ENCODE measurements around the gene RETNLB.

Gene RETNLB, protein sequence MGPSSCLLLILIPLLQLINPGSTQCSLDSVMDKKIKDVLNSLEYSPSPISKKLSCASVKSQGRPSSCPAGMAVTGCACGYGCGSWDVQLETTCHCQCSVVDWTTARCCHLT

GRCh38 chr3:108757404-108757982 lies at the start of gene RETNLB:
Gene RETNLB, minus strand, starts transcription at chr3:108757410. Its CDS starts 225 bp downstream, at chr3:108757185.
- DNase-seq = no peak

DNA sequence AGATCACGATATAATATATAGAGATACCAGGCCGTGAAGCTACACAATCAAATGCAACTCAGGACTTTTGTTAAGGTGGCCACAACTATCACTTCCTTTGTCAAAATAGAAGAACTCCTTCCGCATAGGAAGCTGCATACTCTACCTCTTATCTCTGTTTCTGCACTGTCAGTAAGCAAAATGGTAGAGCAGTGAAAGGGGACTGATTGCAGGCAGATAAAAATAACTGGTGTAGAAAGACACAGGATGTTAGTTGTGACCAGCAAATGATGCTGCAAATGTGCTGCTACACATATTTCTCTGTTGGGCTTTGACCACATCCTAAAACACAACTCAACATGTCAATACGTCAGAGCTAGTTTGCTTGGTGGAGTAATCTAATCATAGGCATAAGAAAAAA lies 49.1 kb upstream of the RETNLB start:
- DNase-seq = no peak

GRCh38 chr3:108804966-108805365 lies 47.8 kb upstream of the RETNLB start:
- no peak for DNase-seq

GRCh38 chr3:108804437-108804836 lies 47.2 kb upstream of the RETNLB start:
- no peak for DNase-seq

- DNase-seq = no peak
These were observed 34.3 kb upstream of the RETNLB start for GRCh38 chr3:108791473-108791872.

DNA sequence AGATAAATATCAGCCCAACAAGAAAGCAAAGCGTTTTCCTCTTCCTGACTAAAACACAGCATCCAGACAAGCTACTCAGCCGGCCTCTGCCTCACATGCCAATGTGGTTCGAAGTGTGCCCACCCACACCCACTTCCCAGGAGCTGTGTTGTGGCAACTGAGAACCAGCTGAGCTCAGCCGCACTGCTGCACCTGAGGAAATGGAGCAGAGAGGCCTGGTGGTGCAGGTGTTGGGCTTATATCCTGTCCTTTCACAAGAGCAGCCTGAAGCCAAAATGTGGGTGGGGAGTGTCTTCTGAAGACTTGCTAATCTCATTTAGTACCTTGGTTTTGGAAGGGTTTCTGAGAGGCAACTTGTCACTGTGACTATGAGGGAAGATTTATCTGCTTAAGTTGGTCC lies 23.0 kb upstream of the RETNLB start:
- no peak for DNase-seq

DNA sequence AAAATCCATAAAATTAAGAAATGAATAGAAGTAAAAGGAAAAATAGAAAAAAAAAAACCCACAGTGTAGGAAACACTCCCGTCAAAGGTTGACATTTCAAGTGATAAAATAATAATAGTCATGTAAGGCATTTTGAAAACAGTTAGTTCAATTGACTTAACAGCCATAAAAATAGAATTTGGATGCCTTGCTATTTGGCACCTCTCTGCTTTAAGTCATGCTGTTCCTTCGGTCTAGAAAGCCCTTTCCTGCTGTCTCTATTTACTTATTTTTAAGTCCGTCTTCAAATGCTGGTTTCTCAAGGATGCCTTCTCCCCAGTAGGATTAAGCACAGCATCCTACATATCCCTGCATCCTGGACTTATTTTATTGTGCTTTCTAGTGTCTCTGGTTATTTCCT lies 22.3 kb upstream of the RETNLB start:
- no peak for DNase-seq

- no peak for DNase-seq
These were observed 18.4 kb upstream of the RETNLB start for GRCh38 chr3:108775649-108776048.

DNA sequence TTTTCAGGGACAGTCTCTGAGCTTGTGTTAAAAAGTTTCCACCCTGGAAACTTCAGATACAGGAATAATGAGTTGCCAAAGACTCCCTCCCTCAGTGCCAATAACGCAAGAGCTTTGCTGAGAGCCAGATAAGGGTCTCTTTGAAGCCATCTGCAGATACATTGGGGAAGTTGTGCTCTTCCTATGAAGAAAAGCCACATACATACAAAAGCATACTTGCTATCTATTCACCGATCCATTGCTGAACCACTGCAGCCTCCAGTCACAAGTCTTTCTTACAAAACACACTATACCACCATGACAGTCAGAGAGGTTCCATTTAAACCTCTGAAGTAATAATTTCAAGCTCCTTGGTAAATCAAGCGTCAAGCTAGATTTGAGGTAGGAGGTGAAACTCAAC lies 10.0 kb upstream of the RETNLB start:
- DNase-seq = no peak

DNA sequence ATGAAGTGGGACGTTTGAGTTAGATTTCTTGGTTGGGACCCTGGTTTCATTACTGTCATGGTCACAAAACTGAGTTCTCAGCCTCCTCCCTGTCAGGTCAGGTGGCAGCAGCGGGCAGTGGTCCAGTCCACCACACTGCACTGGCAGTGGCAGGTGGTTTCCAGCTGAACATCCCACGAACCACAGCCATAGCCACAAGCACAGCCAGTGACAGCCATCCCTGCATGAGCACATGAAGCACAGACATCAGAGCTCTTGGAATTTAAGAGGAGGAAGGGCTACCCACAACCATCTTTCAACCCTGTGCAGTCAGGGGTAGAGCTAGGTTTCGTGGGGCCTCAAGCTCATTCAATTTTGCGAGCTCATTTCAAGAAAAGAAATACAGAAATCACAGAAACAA lies 1.5 kb downstream of the RETNLB start:
- DNase-seq = no peak

DNA sequence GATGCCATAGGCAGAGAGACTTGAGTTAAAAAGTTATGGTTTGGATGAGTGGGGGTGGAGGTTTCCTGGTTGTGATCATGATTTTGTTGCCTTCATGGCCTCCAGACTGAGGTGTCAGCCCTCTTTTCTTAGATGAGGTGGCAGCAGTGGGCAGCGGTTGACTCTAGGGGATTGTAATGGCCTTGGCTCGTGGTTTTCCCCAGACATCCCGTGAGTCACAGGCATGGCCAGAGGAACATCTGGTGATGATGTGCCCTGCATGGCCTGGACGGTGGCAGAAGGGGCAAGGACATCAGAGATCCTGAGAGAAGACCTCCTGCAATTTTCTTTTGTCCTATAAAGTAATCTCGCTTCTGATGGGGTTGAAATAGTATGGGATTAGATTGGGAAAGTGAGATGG lies 12.4 kb downstream of the RETNLB start:
- DNase-seq = no peak

- no peak for DNase-seq
These were observed 14.3 kb downstream of the RETNLB start for GRCh38 chr3:108742929-108743328.

DNA sequence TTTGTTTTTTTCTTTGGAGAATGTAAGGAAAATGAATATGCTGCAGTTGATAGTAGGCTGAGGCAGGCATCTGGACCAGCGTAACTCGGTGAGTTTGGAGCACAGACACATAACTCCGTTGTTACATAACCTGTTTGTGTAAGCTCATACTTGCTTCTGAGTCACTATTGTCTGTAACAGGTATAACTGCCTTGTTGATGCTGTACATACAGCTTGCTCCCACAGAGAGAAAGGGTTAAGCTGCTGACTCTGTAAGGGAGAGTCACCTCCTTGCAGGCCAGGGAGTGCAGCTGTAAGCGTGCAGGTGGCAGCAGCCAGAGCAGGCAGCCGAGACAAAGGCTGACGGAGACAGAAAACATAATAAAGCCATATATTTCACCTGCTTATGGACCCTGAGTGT lies 20.4 kb downstream of the RETNLB start:
- no peak for DNase-seq

GRCh38 chr3:108728934-108729333 lies 28.3 kb downstream of the RETNLB start:
- DNase-seq = no peak

- DNase-seq = no peak
These were observed 29.1 kb downstream of the RETNLB start for GRCh38 chr3:108728105-108728504.

GRCh38 chr3:108724101-108724500 lies 33.1 kb downstream of the RETNLB start:
- DNase-seq = no peak

DNA sequence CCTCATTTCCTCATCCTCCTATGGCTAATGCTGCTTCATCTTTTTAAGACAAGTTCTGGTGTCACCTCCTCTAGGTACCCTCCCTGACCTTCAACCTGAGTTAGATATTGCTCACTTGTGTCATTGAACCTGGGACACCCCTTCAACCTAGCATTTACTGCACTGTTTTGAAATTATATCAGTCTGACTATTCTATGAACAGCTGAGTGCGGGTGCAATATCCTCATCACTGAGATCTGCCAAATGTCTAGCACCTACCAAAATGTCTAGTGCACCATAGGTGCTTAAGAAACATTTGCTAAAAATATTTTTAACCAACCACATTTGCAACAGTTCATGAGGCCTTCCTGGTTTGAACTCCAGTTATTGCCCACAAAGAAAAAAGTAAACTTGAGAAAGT lies 34.5 kb downstream of the RETNLB start:
- DNase-seq = no peak

DNA sequence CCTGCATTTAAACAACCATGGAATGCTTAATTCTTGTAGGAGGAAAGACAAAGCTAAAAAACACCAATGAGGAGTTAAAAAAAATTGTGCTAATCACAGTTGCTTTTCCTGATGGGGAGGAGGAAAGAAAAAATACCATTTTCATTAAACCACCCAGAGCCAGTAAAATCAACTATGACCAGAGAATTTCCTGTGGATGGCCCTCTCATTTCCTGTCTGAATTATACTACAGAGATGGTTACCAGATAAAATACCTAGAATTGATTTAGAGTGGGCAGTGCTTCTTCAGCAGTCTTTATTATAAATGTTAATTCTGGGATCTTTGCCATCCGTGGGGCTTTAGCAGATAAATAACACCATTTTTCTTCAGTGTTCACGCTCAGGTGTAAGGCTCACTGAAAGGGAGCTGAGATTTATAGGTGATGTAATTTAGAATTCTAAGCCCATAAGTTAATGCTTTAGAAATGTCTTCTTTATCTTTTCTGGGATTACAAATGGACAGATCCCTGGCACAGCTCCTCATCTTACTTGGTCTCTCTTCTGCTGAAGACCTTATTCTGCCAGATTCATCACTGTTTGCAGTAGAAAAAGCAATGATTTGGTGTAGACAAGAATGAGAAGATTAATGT lies 37.9 kb downstream of the RETNLB start:
- no peak for DNase-seq

GRCh38 chr3:108718454-108718853 lies 38.8 kb downstream of the RETNLB start:
- no peak for DNase-seq

DNA sequence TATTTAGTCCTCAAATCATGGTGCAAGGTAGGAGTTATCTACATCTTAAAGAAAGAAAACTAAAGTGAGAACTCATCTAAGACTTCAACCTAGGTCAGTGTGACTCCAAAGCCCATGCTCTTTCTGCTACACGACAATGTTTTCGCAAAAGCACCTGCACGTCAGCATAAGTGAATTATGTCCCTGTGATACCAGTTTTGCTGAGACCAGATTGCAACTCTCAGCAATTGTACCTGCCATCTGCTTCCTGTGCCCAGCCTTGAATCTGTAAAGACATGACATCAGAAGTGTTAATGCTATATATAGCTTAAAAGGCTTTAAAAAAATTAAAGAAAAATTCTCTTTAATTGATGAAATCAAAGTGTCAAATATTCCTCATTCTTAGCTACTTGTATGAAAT lies 43.4 kb downstream of the RETNLB start:
- DNase-seq = no peak

DNA sequence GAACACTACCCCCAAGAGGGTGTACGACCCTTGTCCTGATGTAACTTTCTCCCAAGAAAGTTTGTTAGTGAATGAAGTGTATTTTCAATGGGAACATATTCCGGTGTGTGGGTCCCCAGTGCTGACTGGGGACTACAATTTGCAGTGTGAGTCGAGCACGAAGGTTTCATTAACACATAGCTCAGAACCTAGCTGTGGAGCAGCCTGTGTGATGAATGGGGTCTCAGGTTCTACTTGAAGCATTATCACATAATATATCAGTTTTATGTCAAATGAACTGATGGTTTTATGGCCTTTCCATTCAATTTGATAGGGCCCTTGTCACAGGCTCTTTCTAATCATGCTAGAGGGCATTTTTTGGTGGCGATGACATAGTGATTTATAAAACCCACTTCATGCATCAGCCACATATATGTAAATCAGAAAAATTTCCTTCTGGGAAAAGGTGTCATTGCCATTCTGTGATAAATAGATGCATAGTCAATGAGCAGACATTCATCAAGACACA lies 44.1 kb downstream of the RETNLB start:
- no peak for DNase-seq
